HG02973 (cell line): ENCODE data around the gene BCLAF1.
A peak's percentile ranks its signal among the peaks of the same experiment; 100 is the strongest.
"Not testable (repeated sequence)": the region's sequence is repeated elsewhere in the genome, so short reads cannot be mapped to it uniquely, and the experiment has no call there.

Source experiments
- ATAC-seq: cut with Tn5 transposase; IDR thresholded peaks from one replicate; pipeline ENCODE4 v1.9.1; 2021; ENCODE audit warnings: moderate library complexity; ENCODE audit not compliant: unreplicated experiment

BCLAF1 gene

DNA sequence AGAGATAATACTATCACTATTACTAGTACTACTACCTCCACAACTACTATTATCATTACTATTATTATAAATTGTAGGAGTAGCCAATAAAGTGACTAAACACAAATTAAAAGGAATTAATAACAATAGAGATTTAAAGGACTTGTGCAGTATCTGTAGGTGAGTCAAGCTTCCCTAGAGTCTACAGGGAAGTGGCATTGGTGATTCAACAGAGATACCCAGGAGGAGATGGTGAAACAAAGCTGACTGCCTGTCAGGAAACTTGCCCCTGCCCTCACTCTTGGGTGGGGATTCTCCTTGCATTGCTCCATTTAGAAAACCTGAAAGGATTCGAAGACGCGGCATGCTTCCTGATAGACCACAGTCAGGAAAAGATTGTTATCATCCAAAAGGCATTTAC, 23.3 kb upstream of the BCLAF1 start:
- no peak for ATAC-seq

DNA sequence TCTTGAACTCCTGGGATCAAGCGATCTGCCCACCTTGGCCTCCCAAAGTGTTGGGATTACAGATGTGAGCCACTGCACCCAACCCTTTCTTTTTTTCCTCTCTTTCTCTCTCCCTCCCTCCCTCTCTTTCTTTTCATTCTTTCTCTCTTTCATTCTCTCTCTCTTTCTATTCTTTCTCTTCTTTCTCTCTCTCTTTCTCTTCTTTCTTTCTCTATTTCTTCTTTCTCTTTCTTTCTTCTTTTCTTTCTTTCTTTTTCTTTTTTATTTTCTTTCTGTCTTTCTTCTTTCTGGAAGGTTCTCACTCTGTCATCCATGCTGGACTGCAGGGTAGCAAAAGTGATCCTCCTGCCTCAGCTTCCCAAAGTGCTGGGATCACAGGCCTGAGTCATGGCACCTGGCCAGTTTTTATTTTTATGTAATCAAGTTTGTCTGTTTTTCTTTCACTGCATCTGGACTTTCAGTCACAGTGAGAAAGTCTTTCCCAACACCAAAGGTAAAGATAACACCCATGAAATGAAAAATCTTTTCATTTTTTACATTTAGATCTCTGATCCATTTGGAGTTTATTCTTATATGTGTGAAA, 20.2 kb upstream of the BCLAF1 start:
- no peak for ATAC-seq

GRCh38 chr6:136309171-136309570, 19.5 kb upstream of the BCLAF1 start:
- no peak for ATAC-seq

- not testable (repeated sequence) for ATAC-seq
These were observed 18.8 kb upstream of the BCLAF1 start for GRCh38 chr6:136308469-136308868.

GRCh38 chr6:136307351-136307750, 17.7 kb upstream of the BCLAF1 start:
- no peak for ATAC-seq

GRCh38 chr6:136306466-136306865, 16.8 kb upstream of the BCLAF1 start:
- ATAC-seq: no peak

- no peak for ATAC-seq
These were observed 14.8 kb upstream of the BCLAF1 start for GRCh38 chr6:136304410-136304809.

DNA sequence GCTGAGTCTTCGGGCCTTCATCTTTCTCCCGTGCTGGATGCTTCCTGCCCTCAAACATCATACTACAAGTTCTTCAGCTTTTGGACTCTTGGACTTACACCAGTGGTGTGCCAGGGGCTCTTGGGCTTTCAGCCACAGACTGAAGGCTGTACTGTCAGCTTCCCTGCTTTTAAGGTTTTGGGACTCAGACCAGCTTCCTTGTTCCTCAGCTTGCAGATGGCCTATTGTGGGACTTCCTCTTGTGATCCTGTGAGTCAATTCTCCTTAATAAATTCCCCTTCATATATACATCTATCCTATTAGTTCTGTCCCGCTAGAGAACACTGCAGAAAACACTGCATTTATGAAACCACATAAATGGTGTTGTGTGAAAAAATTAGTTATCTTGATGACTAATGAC, 13.9 kb upstream of the BCLAF1 start:
- no peak for ATAC-seq

DNA sequence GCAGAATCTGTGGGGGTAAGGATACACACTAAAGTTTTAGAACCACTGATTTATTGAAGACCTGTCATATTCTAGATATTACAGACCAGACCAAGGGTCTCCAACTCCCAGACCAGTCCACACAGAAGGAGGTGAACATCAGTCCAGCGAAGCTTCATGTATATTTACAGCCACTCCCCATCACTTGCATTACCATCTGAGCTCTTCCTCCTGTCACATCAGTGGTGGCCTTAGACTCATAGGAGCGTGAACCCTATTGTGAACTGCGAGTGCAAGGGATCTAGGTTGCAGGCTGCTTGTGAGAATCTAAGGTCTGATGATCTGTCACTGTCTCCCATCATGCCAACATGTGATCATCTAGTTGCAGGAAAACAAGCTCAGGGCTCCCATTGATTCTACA, 5.0 kb upstream of the BCLAF1 start:
- no peak for ATAC-seq

- peak; percentile 23 for ATAC-seq
These were observed 864 bp upstream of the BCLAF1 start for GRCh38 chr6:136290410-136291010.

DNA sequence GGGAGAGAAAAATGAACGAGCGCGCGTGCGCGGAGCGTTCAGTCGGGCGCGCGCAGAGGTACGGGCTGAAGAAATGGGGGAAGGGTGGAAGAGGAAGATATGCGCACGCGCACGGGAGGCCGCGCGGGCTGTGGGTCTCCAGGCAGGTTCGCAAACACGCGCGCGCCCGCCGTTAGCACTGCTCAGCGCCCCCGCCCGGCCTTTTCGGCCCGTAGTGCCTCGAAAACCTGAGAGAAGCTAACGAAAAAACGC, 393 bp downstream of the BCLAF1 start:
- peak; percentile 36 for ATAC-seq

- peak; percentile 47 for ATAC-seq
These were observed 900 bp downstream of the BCLAF1 start for GRCh38 chr6:136288566-136289326.

DNA sequence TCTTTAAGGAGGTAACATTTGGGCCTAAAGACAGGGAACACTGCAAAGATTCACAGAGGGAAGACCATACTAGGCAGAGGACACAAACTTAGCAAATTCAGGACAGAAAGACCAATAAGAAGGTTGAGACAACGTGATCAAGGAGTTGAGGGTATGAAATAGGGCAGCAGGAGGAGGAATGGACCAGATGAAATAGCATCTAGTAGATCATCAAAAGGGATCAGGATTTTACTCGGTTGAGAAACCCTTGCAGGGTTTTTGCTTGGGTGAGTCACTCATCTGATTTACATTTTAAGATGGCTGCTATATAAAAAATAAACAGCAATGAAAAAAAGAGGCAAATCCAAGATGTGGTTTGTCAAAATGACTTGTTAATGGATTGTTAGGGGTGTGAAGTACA, 4.7 kb downstream of the BCLAF1 start:
- ATAC-seq: no peak

- no peak for ATAC-seq
These were observed 6.7 kb downstream of the BCLAF1 start for GRCh38 chr6:136282906-136283305.

- no peak for ATAC-seq
These were observed 9.5 kb downstream of the BCLAF1 start for GRCh38 chr6:136280032-136280609.

- no peak for ATAC-seq
These were observed 15.6 kb downstream of the BCLAF1 start for GRCh38 chr6:136274062-136274461.

GRCh38 chr6:136265101-136265500, 24.5 kb downstream of the BCLAF1 start:
- no peak for ATAC-seq

- ATAC-seq: no peak
These were observed 26.7 kb downstream of the BCLAF1 start for GRCh38 chr6:136262940-136263339.

- no peak for ATAC-seq
These were observed 34.7 kb downstream of the BCLAF1 start for GRCh38 chr6:136254851-136255466.

GRCh38 chr6:136253734-136254133, 35.9 kb downstream of the BCLAF1 start:
- ATAC-seq: no peak

GRCh38 chr6:136252441-136252840, 37.2 kb downstream of the BCLAF1 start:
- ATAC-seq: no peak

- no peak for ATAC-seq
These were observed 38.3 kb downstream of the BCLAF1 start for GRCh38 chr6:136251394-136251793.
